NCI-H345 (cell line): ENCODE results near the gene HAUS5.

Source experiments
- DNase-seq: peaks from one replicate; lab custom pipeline; 2025; lab: John Stamatoyannopoulos, UW

Gene HAUS5

DNA sequence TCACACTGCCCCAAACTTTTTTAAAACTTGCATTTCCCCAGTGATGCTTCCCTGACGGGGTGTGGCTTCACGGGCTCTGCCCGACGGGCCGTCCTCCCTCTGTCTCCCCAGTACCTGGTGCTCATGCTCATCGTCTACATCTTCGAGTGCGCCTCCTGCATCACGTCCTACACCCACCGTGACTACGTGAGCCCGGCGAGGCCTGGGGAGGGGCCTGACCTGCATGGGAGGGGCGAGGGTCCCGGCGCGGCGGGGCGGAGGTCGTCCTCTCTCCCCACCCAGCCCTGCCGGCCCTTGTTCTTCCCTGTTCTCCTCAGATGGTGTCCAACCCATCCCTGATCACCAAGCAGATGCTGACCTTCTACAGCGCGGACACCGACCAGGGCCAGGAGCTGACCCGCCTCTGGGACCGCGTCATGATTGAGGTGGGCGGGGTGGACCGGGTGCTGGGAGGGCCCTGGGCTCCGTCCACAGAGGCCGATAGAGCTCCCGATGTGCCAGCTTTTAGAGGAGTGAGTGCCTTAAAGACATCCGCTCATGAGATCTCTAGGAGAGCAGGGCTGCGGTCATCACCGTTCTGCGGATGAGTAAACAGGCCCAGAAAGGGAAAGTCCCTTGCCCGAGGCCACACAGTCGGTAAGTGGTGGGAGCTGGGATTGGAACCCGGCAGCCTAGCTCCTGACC is 60.7 kb downstream of the HAUS5 start:
- peak; percentile 70 for DNase-seq
